Liver (tissue), 9 donors: Measurements from ENCODE around the gene APOF. TPM values are rescaled to one million over a fixed set of nuclear protein-coding genes. Genes with fewer than 3 reads are reported as not detected.

ENCODE experiments used
- DNase-seq: peaks from one replicate; pipeline ENCODE4 v3.0.0-alpha.2; 2017; ENCODE audit warnings: low spot score
- H3K27ac ChIP-seq, 2 donors: one replicate each; pipeline ENCODE4 v1.7.0; 2013; ENCODE audit warnings: inconsistent platforms in 2 of 2, low read length in 2 of 2, control low read depth in 1 of 2, low read depth in 1 of 2, mild to moderate bottlenecking in 1 of 2
- H3K27me3 ChIP-seq, 4 donors: one replicate each; pipeline versions ENCODE4 v1.6.1 to v1.7.0; 2013; ENCODE audit warnings: low read length in 3 of 4, inconsistent platforms in 1 of 4, mild to moderate bottlenecking in 1 of 4, moderate library complexity in 1 of 4; ENCODE audit not compliant: control insufficient read depth in 4 of 4, insufficient read depth in 4 of 4
- H3K36me3 ChIP-seq, 4 donors: one replicate each; pipeline versions ENCODE4 v1.6.1 to v1.7.0; 2013; ENCODE audit warnings: low read length in 3 of 4, mild to moderate bottlenecking in 3 of 4, low read depth in 1 of 4, moderate library complexity in 1 of 4; ENCODE audit not compliant: control insufficient read depth in 4 of 4, insufficient read depth in 3 of 4
- H3K4me1 ChIP-seq, 4 donors: one replicate each; pipeline versions ENCODE4 v1.6.1 to v1.7.0; 2013; ENCODE audit warnings: low read length in 3 of 4, mild to moderate bottlenecking in 3 of 4, moderate library complexity in 1 of 4; ENCODE audit not compliant: control insufficient read depth in 4 of 4, insufficient read depth in 4 of 4
- H3K4me3 ChIP-seq, 3 donors: one replicate each; pipeline versions ENCODE4 v1.6.1 to v1.7.0; 2013; ENCODE audit warnings: low read length in 3 of 3, control low read depth in 1 of 3, low read depth in 1 of 3, mild to moderate bottlenecking in 1 of 3
- H3K9ac ChIP-seq, 2 donors: one replicate each; pipeline ENCODE4 v1.7.0; 2013; ENCODE audit warnings: low read length in 2 of 2, mild to moderate bottlenecking in 2 of 2, moderate library complexity in 2 of 2, control low read depth in 1 of 2, low read depth in 1 of 2
- H3K9me3 ChIP-seq, 4 donors: one replicate each; pipeline versions ENCODE4 v1.6.1 to v1.7.0; 2013; ENCODE audit warnings: low read length in 3 of 4; ENCODE audit not compliant: control insufficient read depth in 4 of 4
- EGR1 ChIP-seq, 2 donors: IDR thresholded peaks; 2 replicates each; pipeline ENCODE4 v1.6.1; 2016 to 2018; ENCODE audit warnings: antibody characterized with exemption in 2 of 2, low read depth in 2 of 2
- FOXA1 ChIP-seq: IDR thresholded peaks from 2 replicates; pipeline ENCODE4 v1.6.1; 2016; ENCODE audit warnings: antibody characterized with exemption
- FOXA2 ChIP-seq: IDR thresholded peaks from 2 replicates; pipeline ENCODE4 v1.6.1; 2016; ENCODE audit warnings: antibody characterized with exemption
- GABPA ChIP-seq, 2 donors: IDR thresholded peaks in 1 of 2; conservative IDR thresholded peaks in 1 of 2; 2 replicates each; pipeline ENCODE4 v1.6.1; 2016; ENCODE audit warnings: antibody characterized with exemption in 2 of 2, mild to moderate bottlenecking in 1 of 2, moderate library complexity in 1 of 2
- HNF4A ChIP-seq, 2 donors: conservative IDR thresholded peaks; 2 replicates each; pipeline ENCODE4 v1.6.1; 2016; ENCODE audit warnings: antibody characterized with exemption in 2 of 2, mild to moderate bottlenecking in 2 of 2
- HNF4G ChIP-seq: IDR thresholded peaks from 2 replicates; pipeline ENCODE4 v1.6.1; 2016; ENCODE audit warnings: antibody characterized with exemption
- JUND ChIP-seq, 2 donors: IDR thresholded peaks; 2 replicates each; pipeline ENCODE4 v1.6.1; 2016; ENCODE audit warnings: antibody characterized with exemption in 2 of 2
- NR2F2 ChIP-seq: IDR thresholded peaks from 2 replicates; pipeline ENCODE4 v1.6.1; 2016; ENCODE audit warnings: antibody characterized with exemption
- RAD21 ChIP-seq, 2 donors: IDR thresholded peaks; 2 replicates each; pipeline ENCODE4 v1.6.1; 2016; ENCODE audit warnings: antibody characterized with exemption in 2 of 2, mild to moderate bottlenecking in 2 of 2
- RXRA ChIP-seq, 2 donors: IDR thresholded peaks; 2 replicates each; pipeline ENCODE4 v1.6.1; 2017 to 2018; ENCODE audit warnings: antibody characterized with exemption in 2 of 2, mild to moderate bottlenecking in 1 of 2
- SP1 ChIP-seq: IDR thresholded peaks from 2 replicates; pipeline ENCODE4 v1.6.1; 2018; ENCODE audit warnings: antibody characterized with exemption, mild to moderate bottlenecking
- TAF1 ChIP-seq: conservative IDR thresholded peaks from 2 replicates; pipeline ENCODE4 v1.6.1; 2016; ENCODE audit warnings: antibody characterized with exemption, mild to moderate bottlenecking
- YY1 ChIP-seq: IDR thresholded peaks from 2 replicates; pipeline ENCODE4 v1.6.1; 2016; ENCODE audit warnings: antibody characterized with exemption, mild to moderate bottlenecking
- whole genome bisulfite sequencing: extraction: QIAGEN DNeasy Blood & Tissue Kit; methylation state at CpG from one replicate; pipeline ENCODE4 v1.1.7; 2013; 5-methylcytosine and 5-hydroxymethylcytosine counted together
- polyA plus RNA-seq, 2 donors: library from polyadenylated mRNA; stranded (reverse) in 1 of 2; unstranded in 1 of 2; fragments of 200-250 nt in 1 of 2; fragments of >200 nt in 1 of 2; fragmentation: Nextera tagmentation in 1 of 2; extraction: Ambion mirVana in 1 of 2; gene quantifications; one replicate each; pipeline versions ENCODE4 v1.2.1 to v1.2.3, GENCODE V29; 2013 to 2015
- total RNA-seq, 2 donors: library from RNA; depleted of rRNA; stranded (reverse); fragments of >200 nt; gene quantifications; one replicate each; pipeline ENCODE4 v1.2.3, GENCODE V29; 2014
- TF ChIP-seq, protein P1 (sequence below): IDR thresholded peaks from 2 replicates; pipeline ENCODE4 v1.6.1; 2016; ENCODE audit warnings: antibody characterized with exemption
- TF ChIP-seq, protein P2 (sequence below): IDR thresholded peaks from 2 replicates; pipeline ENCODE4 v1.6.1; 2016; ENCODE audit warnings: antibody characterized with exemption
- TF ChIP-seq, protein P3 (sequence below): IDR thresholded peaks from 2 replicates; pipeline ENCODE4 v1.6.1; 2016; ENCODE audit warnings: antibody characterized with exemption, mild to moderate bottlenecking
- TF ChIP-seq, protein P4 (sequence below): fragments of 150-350 bp; IDR thresholded peaks from 2 replicates; pipeline ENCODE4 v1.5.1; 2017; ENCODE audit warnings: improper control_type of control experiment, low read depth, low read length; ENCODE audit not compliant: missing input control
- TF ChIP-seq, protein P5 (sequence below): IDR thresholded peaks from 2 replicates; pipeline ENCODE4 v1.6.1; 2016; ENCODE audit warnings: antibody characterized with exemption
- donor health status: healthy.
- donor health status: healthy.
- donor health status: healthy.
- donor health status: healthy.
- donor health status: healthy.

Gene APOF
- total and polyA plus RNA-seq, 4 donors = 11.9 to 335 (median 156) TPM

DNA sequence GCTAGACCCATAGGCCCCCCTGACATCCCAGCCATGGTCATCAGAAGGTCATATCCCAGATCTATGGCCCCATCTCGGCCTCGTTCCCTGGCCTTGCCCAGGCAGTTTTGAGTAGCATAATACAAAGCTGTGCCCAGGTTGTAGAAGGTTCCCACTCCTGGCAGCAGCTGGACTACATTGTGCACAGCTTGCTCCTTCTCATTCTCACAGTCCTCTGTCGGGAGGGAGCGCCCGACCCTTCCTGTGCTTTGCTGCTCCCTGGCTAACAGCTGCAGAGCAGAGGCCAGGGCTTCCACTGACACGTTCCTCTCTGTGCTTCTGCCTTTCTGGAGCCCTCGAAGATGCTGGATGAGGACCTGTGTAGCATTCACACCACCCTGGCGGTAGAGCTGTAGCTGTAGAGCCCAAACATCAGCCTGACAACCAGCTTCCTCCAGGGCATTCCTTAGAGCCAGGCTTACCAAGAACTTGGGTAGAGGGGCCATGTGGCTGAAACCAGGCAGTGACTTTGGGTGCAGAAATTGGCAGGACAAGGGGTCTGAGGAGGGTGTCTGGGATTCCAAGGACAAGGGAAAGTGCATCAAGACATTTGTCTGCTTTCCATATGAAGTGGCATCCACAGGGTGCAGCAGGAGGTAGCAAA, 1.0 kb downstream of the APOF start:
- peak overlapping the region; percentile 45 to 93 (median 80) for H3K4me3 ChIP-seq
- DNase-seq = no peak
- no peaks in the 10 kb centered on the region for H3K9me3 ChIP-seq
- peaks cover 16 to 33% (median 24%) of the 10 kb centered on the region in 4 donors for H3K4me1 ChIP-seq
- WGBS = 39% methylated on average over 8 of the region's 8 CpGs
- peaks cover 0 to under 1% (median 0%) of the 10 kb centered on the region in 4 donors for H3K36me3 ChIP-seq
- TF ChIP-seq SP1 (no peak), RAD21 (IDR thresholded peaks at IDR 0.05) (peak in 1 of 2 donors; percentile 37), HNF4G (no peak)
- TF ChIP-seq, protein P1, sequence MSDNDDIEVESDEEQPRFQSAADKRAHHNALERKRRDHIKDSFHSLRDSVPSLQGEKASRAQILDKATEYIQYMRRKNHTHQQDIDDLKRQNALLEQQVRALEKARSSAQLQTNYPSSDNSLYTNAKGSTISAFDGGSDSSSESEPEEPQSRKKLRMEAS = no peak
- peak overlapping the region; percentile 75 to 92 for H3K27ac ChIP-seq
- H3K27me3 ChIP-seq = no peaks in the 10 kb centered on the region
- H3K9ac ChIP-seq = peak overlapping the region; percentile 84 to 85

DNA sequence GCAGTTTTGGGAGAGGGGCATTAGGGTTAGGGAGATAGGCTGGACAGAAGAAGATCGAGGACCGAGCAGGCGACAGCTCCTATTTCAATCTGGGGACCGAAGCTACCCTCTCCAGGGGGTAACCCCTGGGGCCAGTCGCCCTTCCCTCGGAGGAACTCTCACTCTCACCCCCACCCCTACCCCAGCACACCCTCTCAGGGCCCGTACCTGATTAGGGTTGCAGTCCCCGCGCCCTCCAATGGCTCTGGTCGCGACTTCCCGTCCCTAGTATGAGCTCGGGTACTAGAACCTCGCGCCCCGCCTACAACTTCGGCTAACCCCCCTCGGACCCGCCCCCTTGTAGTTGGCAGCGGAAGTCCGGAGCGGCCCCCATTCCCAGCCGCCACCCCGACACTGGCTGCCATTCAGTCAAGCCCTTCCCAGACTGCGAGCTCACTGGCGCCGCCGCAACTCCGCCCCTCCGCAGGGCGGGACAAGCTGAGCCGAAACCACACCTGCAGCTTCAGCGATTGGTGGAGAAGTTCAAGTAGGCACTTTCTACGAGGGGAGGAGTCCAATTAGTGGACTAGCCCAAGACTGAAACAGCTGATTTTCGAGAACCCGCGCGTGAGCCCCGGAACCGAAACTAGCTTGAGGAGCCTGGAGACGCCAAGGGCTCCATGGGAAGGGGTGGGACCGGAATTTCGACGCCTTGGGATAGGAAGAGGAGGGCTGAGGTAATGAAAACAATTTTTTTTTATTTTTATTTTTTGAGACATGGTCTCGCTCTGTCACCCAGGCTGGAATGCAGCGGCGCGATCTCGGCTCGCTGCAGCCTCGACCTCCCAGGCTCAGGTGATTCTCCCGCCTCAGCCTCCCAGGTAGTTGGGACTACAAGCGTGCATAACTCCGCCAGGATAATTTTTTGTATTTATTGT, 2.5 kb downstream of the APOF start, which contains the start of gene STAT2:
STAT2 (minus strand) TSS at position 257 of the 917 bp plus-strand sequence. CDS start 3,536 bp downstream, outside the sequence.
- H3K9me3 ChIP-seq = no peaks in the 10 kb centered on the region
- peak within 1 kb of the TSS; percentile 85 to 93 for H3K9ac ChIP-seq
- peaks cover 6 to 15% (median 12%) of the 10 kb centered on the region in 4 donors for H3K36me3 ChIP-seq
- H3K27ac ChIP-seq = peak within 1 kb of the TSS; percentile 75 to 92
- peak; percentile 98 for DNase-seq
- peaks cover 12 to 37% (median 29%) of the 10 kb centered on the region in 4 donors for H3K4me1 ChIP-seq
- peak within 1 kb of the TSS; percentile 80 to 96 (median 89) for H3K4me3 ChIP-seq
- H3K27me3 ChIP-seq = no peaks in the 10 kb centered on the region
- TF ChIP-seq TAF1 = peak; percentile 94
- TF ChIP-seq, protein P2, sequence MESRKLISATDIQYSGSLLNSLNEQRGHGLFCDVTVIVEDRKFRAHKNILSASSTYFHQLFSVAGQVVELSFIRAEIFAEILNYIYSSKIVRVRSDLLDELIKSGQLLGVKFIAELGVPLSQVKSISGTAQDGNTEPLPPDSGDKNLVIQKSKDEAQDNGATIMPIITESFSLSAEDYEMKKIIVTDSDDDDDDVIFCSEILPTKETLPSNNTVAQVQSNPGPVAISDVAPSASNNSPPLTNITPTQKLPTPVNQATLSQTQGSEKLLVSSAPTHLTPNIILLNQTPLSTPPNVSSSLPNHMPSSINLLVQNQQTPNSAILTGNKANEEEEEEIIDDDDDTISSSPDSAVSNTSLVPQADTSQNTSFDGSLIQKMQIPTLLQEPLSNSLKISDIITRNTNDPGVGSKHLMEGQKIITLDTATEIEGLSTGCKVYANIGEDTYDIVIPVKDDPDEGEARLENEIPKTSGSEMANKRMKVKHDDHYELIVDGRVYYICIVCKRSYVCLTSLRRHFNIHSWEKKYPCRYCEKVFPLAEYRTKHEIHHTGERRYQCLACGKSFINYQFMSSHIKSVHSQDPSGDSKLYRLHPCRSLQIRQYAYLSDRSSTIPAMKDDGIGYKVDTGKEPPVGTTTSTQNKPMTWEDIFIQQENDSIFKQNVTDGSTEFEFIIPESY = peak; percentile 95
- TF ChIP-seq, protein P3, sequence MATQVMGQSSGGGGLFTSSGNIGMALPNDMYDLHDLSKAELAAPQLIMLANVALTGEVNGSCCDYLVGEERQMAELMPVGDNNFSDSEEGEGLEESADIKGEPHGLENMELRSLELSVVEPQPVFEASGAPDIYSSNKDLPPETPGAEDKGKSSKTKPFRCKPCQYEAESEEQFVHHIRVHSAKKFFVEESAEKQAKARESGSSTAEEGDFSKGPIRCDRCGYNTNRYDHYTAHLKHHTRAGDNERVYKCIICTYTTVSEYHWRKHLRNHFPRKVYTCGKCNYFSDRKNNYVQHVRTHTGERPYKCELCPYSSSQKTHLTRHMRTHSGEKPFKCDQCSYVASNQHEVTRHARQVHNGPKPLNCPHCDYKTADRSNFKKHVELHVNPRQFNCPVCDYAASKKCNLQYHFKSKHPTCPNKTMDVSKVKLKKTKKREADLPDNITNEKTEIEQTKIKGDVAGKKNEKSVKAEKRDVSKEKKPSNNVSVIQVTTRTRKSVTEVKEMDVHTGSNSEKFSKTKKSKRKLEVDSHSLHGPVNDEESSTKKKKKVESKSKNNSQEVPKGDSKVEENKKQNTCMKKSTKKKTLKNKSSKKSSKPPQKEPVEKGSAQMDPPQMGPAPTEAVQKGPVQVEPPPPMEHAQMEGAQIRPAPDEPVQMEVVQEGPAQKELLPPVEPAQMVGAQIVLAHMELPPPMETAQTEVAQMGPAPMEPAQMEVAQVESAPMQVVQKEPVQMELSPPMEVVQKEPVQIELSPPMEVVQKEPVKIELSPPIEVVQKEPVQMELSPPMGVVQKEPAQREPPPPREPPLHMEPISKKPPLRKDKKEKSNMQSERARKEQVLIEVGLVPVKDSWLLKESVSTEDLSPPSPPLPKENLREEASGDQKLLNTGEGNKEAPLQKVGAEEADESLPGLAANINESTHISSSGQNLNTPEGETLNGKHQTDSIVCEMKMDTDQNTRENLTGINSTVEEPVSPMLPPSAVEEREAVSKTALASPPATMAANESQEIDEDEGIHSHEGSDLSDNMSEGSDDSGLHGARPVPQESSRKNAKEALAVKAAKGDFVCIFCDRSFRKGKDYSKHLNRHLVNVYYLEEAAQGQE = peak; percentile 90
- TF ChIP-seq NR2F2 = peak; percentile 53
- TF ChIP-seq RAD21 (IDR thresholded peaks at IDR 0.05) = peak; percentile 40 to 64
- TF ChIP-seq SP1 = peak; percentile 96
- peak; percentile 54 for TF ChIP-seq HNF4G
- peak; percentile 78 to 82 for TF ChIP-seq HNF4A (conservative IDR thresholded peaks at IDR 0.05)
- TF ChIP-seq, protein P4, sequence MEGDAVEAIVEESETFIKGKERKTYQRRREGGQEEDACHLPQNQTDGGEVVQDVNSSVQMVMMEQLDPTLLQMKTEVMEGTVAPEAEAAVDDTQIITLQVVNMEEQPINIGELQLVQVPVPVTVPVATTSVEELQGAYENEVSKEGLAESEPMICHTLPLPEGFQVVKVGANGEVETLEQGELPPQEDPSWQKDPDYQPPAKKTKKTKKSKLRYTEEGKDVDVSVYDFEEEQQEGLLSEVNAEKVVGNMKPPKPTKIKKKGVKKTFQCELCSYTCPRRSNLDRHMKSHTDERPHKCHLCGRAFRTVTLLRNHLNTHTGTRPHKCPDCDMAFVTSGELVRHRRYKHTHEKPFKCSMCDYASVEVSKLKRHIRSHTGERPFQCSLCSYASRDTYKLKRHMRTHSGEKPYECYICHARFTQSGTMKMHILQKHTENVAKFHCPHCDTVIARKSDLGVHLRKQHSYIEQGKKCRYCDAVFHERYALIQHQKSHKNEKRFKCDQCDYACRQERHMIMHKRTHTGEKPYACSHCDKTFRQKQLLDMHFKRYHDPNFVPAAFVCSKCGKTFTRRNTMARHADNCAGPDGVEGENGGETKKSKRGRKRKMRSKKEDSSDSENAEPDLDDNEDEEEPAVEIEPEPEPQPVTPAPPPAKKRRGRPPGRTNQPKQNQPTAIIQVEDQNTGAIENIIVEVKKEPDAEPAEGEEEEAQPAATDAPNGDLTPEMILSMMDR = no peak
- TF ChIP-seq, protein P5, sequence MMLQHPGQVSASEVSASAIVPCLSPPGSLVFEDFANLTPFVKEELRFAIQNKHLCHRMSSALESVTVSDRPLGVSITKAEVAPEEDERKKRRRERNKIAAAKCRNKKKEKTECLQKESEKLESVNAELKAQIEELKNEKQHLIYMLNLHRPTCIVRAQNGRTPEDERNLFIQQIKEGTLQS = peak; percentile 43
- peak; percentile 76 to 85 for TF ChIP-seq RXRA (IDR thresholded peaks at IDR 0.05)
- TF ChIP-seq, protein P1 = peak; percentile 96
- peak in 1 of 2 donors; percentile 40 for TF ChIP-seq EGR1 (IDR thresholded peaks at IDR 0.05; ENCODE audit: low read depth in 2 of 2)
- TF ChIP-seq GABPA (IDR thresholded peaks at IDR 0.05 in 1 of 2, conservative IDR thresholded peaks at IDR 0.05 in 1 of 2) = peak; percentile 57 to 88
- TF ChIP-seq FOXA2 = peak; percentile 58
- TF ChIP-seq YY1 = peak; percentile 96
- peak; percentile 92 for TF ChIP-seq JUND (IDR thresholded peaks at IDR 0.05)
- peak; percentile 89 for TF ChIP-seq FOXA1
- WGBS = under 1% methylated on average over 54 of the region's 54 CpGs
